HG03565 (cell line): ENCODE measurements around the gene ANKRD11.
A peak's percentile ranks its signal among the peaks of the same experiment; 100 is the strongest.

Source experiments
- ATAC-seq: cut with Tn5 transposase; IDR thresholded peaks from one replicate; pipeline ENCODE4 v1.9.1; 2021; ENCODE audit warnings: mild to moderate bottlenecking, moderate library complexity; ENCODE audit not compliant: unreplicated experiment

ANKRD11 gene

GRCh38 chr16:89490439-89491237, at the start of gene ANKRD11:
TSS of gene ANKRD11 (minus strand) at chr16:89490561. CDS start at chr16:89317019, 173,542 bp downstream.
- ATAC-seq = peak; percentile 79

GRCh38 chr16:89538286-89538685, 47.9 kb upstream of the ANKRD11 start:
- ATAC-seq = no peak

GRCh38 chr16:89537549-89537925, 47.2 kb upstream of the ANKRD11 start:
- no peak for ATAC-seq

GRCh38 chr16:89536886-89537548, 46.7 kb upstream of the ANKRD11 start:
- no peak for ATAC-seq

- ATAC-seq = no peak
Observed at GRCh38 chr16:89536371-89536770, 46.0 kb upstream of the ANKRD11 start.

- no peak for ATAC-seq
Observed at GRCh38 chr16:89534252-89534756, 43.9 kb upstream of the ANKRD11 start.

GRCh38 chr16:89531821-89532526, 41.6 kb upstream of the ANKRD11 start:
- ATAC-seq = no peak

GRCh38 chr16:89530401-89531381, 40.3 kb upstream of the ANKRD11 start:
- ATAC-seq = no peak

- ATAC-seq = no peak
Observed at GRCh38 chr16:89529097-89529496, 38.7 kb upstream of the ANKRD11 start.

- no peak for ATAC-seq
Observed at GRCh38 chr16:89525146-89525913, 35.0 kb upstream of the ANKRD11 start.

- ATAC-seq = no peak
Observed at GRCh38 chr16:89523680-89524344, 33.5 kb upstream of the ANKRD11 start.

GRCh38 chr16:89522287-89522686, 31.9 kb upstream of the ANKRD11 start:
- no peak for ATAC-seq

GRCh38 chr16:89519881-89520280, 29.5 kb upstream of the ANKRD11 start:
- no peak for ATAC-seq

GRCh38 chr16:89517128-89517527, 26.8 kb upstream of the ANKRD11 start:
- no peak for ATAC-seq

GRCh38 chr16:89512453-89512852, 22.1 kb upstream of the ANKRD11 start:
- ATAC-seq = no peak

- ATAC-seq = no peak
Observed at GRCh38 chr16:89511374-89511773, 21.0 kb upstream of the ANKRD11 start.

GRCh38 chr16:89510526-89510925, 20.2 kb upstream of the ANKRD11 start:
- ATAC-seq = no peak

GRCh38 chr16:89507834-89508590, 17.7 kb upstream of the ANKRD11 start, which contains the start of gene SPG7:
TSS of gene SPG7 (plus strand) at chr16:89508403. CDS start at chr16:89508418, 15 bp downstream.
- ATAC-seq = peak; percentile 77
